Left lung (tissue), 10 donors: ENCODE data around the gene SPATA3. TPM values are rescaled to one million over a fixed set of nuclear protein-coding genes. Genes with fewer than 3 reads are reported as not detected.

ENCODE experiments used
- ATAC-seq: fragments of 200-7000 bp; cut with Tn5 transposase; one replicate; pipeline ENCODE4 v1.9.1; 2020; ENCODE audit warnings: moderate library complexity
- DNase-seq, 4 donors: peaks; one replicate each; pipeline ENCODE4 v3.0.0-alpha.2; 2013 to 2020
- H3K27ac ChIP-seq, 2 donors: fragments of 200-600 bp; sonication (generic) in 1 of 2; one replicate each; pipeline versions ENCODE4 v1.5.0 to v1.8.0; 2020 to 2021
- H3K27me3 ChIP-seq, 2 donors: fragments of 200-600 bp; sonication (generic) in 1 of 2; one replicate each; pipeline versions ENCODE4 v1.5.0 to v1.8.0; 2020 to 2021
- H3K36me3 ChIP-seq, 2 donors: fragments of 200-600 bp; sonication (generic) in 1 of 2; one replicate each; pipeline versions ENCODE4 v1.5.0 to v1.8.0; 2020 to 2021
- H3K4me1 ChIP-seq, 2 donors: fragments of 200-600 bp; one replicate each; pipeline ENCODE4 v1.8.0; 2021
- H3K4me3 ChIP-seq, 2 donors: fragments of 200-600 bp; sonication (generic) in 1 of 2; one replicate each; pipeline versions ENCODE4 v1.5.0 to v1.8.0; 2020 to 2021; ENCODE audit warnings: mild to moderate bottlenecking in 1 of 2
- H3K9me3 ChIP-seq, 2 donors: fragments of 200-600 bp; sonication (generic) in 1 of 2; one replicate each; pipeline versions ENCODE4 v1.5.0 to v1.8.0; 2020 to 2021
- CTCF ChIP-seq, 2 donors: fragments of 200-600 bp; sonication (generic) in 1 of 2; IDR thresholded peaks; one replicate each; pipeline versions ENCODE4 v1.5.0 to v1.8.0; 2021; ENCODE audit warnings: antibody characterized with exemption in 2 of 2
- intact Hi-C, 2 donors: fragments of 100-400 bp; cut with DNase I; formaldehyde crosslinking; loops; one replicate each; pipeline versions ENCODE4 v1.11.2 to v1.14.2; 2022
- polyA plus RNA-seq, 6 donors: library from polyadenylated mRNA; unstranded; fragments of 120-200 nt; gene quantifications; one replicate each; pipeline ENCODE4 v1.2.1, GENCODE V29; 2013; ENCODE audit not compliant: insufficient read length in 6 of 6
- total RNA-seq, 2 donors: library from RNA; stranded (reverse); fragmentation: NEBNext Ultra II Directional; extraction: Animal tissue kit (Norgen Biotek cat#: 25700); gene quantifications; one replicate each; pipeline ENCODE4 v1.2.1, GENCODE V29; 2021
- donor health status: DM: no; HTN: yes; CAD: no.
- donor health status: DM: no; HTN: no; CAD: no.

Gene SPATA3
- total and polyA plus RNA-seq, 8 donors, result 0.16 TPM; not detected in 7

- H3K27ac ChIP-seq, result no peak overlapping the region
- no peaks in the 10 kb centered on the region for H3K9me3 ChIP-seq
- peaks cover 0 to 3% of the 10 kb centered on the region in 2 donors for H3K4me1 ChIP-seq
- H3K27me3 ChIP-seq, result peaks cover 28 to 62% of the 10 kb centered on the region in 2 donors
- H3K4me3 ChIP-seq, result no peak overlapping the region
- no peak for TF ChIP-seq CTCF (IDR thresholded peaks at IDR 0.05)
- no peaks in the 10 kb centered on the region for H3K36me3 ChIP-seq
- ATAC-seq (no peak), DNase-seq (no peak)
- intact Hi-C loops, result no loop called here
Observed at GRCh38 chr2:231033147-231034132, 37.5 kb downstream of the SPATA3 start.

- DNase-seq (no peak), ATAC-seq (no peak)
- intact Hi-C loops, result no loop called here
- Histone ChIP-seq H3K27me3 (peaks cover 37 to 72% of the 10 kb centered on the region in 2 donors), H3K4me1 (peaks cover 0 to 3% of the 10 kb centered on the region in 2 donors), H3K36me3 (no peaks in the 10 kb centered on the region), H3K4me3 (no peak overlapping the region), H3K9me3 (no peaks in the 10 kb centered on the region), H3K27ac (no peak overlapping the region)
- TF ChIP-seq CTCF (IDR thresholded peaks at IDR 0.05), result no peak
Observed at GRCh38 chr2:231034291-231034882, 38.5 kb downstream of the SPATA3 start.

- Histone ChIP-seq H3K4me3 (no peak overlapping the region), H3K9me3 (no peaks in the 10 kb centered on the region), H3K36me3 (no peaks in the 10 kb centered on the region), H3K4me1 (peaks cover 0 to 3% of the 10 kb centered on the region in 2 donors), H3K27ac (no peak overlapping the region), H3K27me3 (peaks cover 46 to 89% of the 10 kb centered on the region in 2 donors)
- no peak for ATAC-seq
- no peak for TF ChIP-seq CTCF (IDR thresholded peaks at IDR 0.05)
- DNase-seq, result no peak
- intact Hi-C loops, result no loop called here
Observed at GRCh38 chr2:231036131-231036530, 40.2 kb downstream of the SPATA3 start.

GRCh38 chr2:231036578-231037106 is 40.7 kb downstream of the SPATA3 start:
- ATAC-seq (no peak), DNase-seq (no peak)
- Histone ChIP-seq H3K4me1 (peaks cover 0 to 3% of the 10 kb centered on the region in 2 donors), H3K4me3 (no peak overlapping the region), H3K27me3 (peaks cover 46 to 94% of the 10 kb centered on the region in 2 donors), H3K27ac (no peak overlapping the region), H3K36me3 (no peaks in the 10 kb centered on the region), H3K9me3 (no peaks in the 10 kb centered on the region)
- TF ChIP-seq CTCF (IDR thresholded peaks at IDR 0.05), result no peak
- intact Hi-C loops, result no loop called here

GRCh38 chr2:231037202-231037730 is 41.3 kb downstream of the SPATA3 start, which contains the start of gene C2orf72:
C2orf72 (plus strand) TSS chr2:231037523; CDS start chr2:231037566, 43 bp downstream.
- Histone ChIP-seq H3K27me3 (peaks cover 46 to 95% of the 10 kb centered on the region in 2 donors), H3K4me1 (peaks cover 0 to 3% of the 10 kb centered on the region in 2 donors), H3K36me3 (no peaks in the 10 kb centered on the region), H3K9me3 (no peaks in the 10 kb centered on the region), H3K27ac (no peak within 1 kb of the TSS), H3K4me3 (no peak within 1 kb of the TSS)
- TF ChIP-seq CTCF (IDR thresholded peaks at IDR 0.05), result no peak
- no peak for DNase-seq
- ATAC-seq, result no peak
- intact Hi-C loops, result no loop called here
